GM12878 (cell line): ENCODE measurements around the gene OSBPL10. TPM values are rescaled to one million over a fixed set of nuclear protein-coding genes. Genes with fewer than 3 reads are reported as not detected.

Source experiments
- ATAC-seq: fragments of 200-7000 bp; cut with Tn5 transposase; 3 replicates; pipeline ENCODE4 v1.9.1; 2020; ENCODE audit warnings: mild to moderate bottlenecking, moderate library complexity
- BruUV-seq: library from RNA; stranded (reverse); fragments of 400-500 nt; replicated peaks from 2 replicates; lab custom pipeline; 2021; lab: Mats Ljungman, UMichigan
- CTCF ChIA-PET: fragments of 300-600 bp; sonication (Branson Sonifier 250); formaldehyde crosslinking; extraction: SDS; loops from one replicate; lab custom pipeline; 2021; ENCODE audit warnings: inconsistent platforms; lab: Yijun Ruan, JAX
- POLR2A ChIA-PET: fragments of 350-600 bp; formaldehyde crosslinking; extraction: SDS; loops from one replicate; lab custom pipeline; 2021; ENCODE audit warnings: inconsistent platforms; lab: Charles Lee
- RAD21 ChIA-PET: fragments of 300-600 bp; sonication (Branson Sonifier 250); formaldehyde crosslinking; loops from one replicate; lab custom pipeline; 2023; ENCODE audit warnings: antibody characterized with exemption; ENCODE audit not compliant: unreplicated experiment; lab: Charles Lee
- SMC1A ChIA-PET: fragments of 300-600 bp; sonication (Branson Sonifier 250); formaldehyde crosslinking; loops from one replicate; lab custom pipeline; 2023; ENCODE audit not compliant: unreplicated experiment, uncharacterized antibody; lab: Charles Lee
- DNase-seq: peaks from one replicate; pipeline ENCODE4 v3.0.0-alpha.2; 2011; ENCODE audit warnings: low read depth, low spot score
- FAIRE-seq: peaks from 3 replicates; lab custom pipeline; 2011; peaks lifted over from hg19 to GRCh38; lab: Jason Lieb, UNC
- H2AFZ ChIP-seq: 2 replicates; pipeline ENCODE4 v1.6.0; 2011; ENCODE audit warnings: low read depth, low read length, control low read depth; ENCODE audit not compliant: control insufficient read depth
- H3K27ac ChIP-seq: 2 replicates; pipeline ENCODE4 v1.5.1; 2011; ENCODE audit warnings: control low read depth; ENCODE audit not compliant: control insufficient read depth, insufficient read depth
- H3K27me3 ChIP-seq, 2 experiments: replicated peaks in 1 of 2; 2 replicates each; pipeline versions ENCODE4 v1.6.0 to v1.6.1; 2011; ENCODE audit warnings: low read length in 1 of 2; ENCODE audit not compliant: control insufficient read depth in 2 of 2, insufficient read depth in 2 of 2
- H3K36me3 ChIP-seq, 2 experiments: 2 replicates each; pipeline ENCODE4 v1.5.1; 2011; ENCODE audit warnings: low read length in 1 of 2; ENCODE audit not compliant: control insufficient read depth in 2 of 2, insufficient read depth in 2 of 2
- H3K4me1 ChIP-seq: 2 replicates; pipeline ENCODE4 v1.6.1; 2011; ENCODE audit warnings: mild to moderate bottlenecking, low read length, moderate library complexity, mixed read lengths; ENCODE audit not compliant: control insufficient read depth, insufficient read depth
- H3K4me2 ChIP-seq: 2 replicates; pipeline ENCODE4 v1.6.0; 2011; ENCODE audit warnings: control low read depth; ENCODE audit not compliant: control insufficient read depth, insufficient read depth
- H3K4me3 ChIP-seq: fragments of 200-600 bp; sonication (generic); 2 replicates; pipeline ENCODE4 v1.5.1; 2016
- H3K79me2 ChIP-seq: 2 replicates; pipeline ENCODE4 v1.6.0; 2011; ENCODE audit warnings: low read length; ENCODE audit not compliant: control insufficient read depth, insufficient read depth
- H3K9ac ChIP-seq: 2 replicates; pipeline ENCODE4 v1.8.0; 2011; ENCODE audit warnings: low read length, control low read depth, mixed read lengths; ENCODE audit not compliant: control insufficient read depth, insufficient read depth
- H3K9me3 ChIP-seq: replicated peaks from 3 replicates; pipeline ENCODE4 v1.5.1; 2011; ENCODE audit warnings: mild to moderate bottlenecking, low read length; ENCODE audit not compliant: control insufficient read depth, insufficient read depth
- H4K20me1 ChIP-seq: 2 replicates; pipeline ENCODE4 v1.6.0; 2011; ENCODE audit not compliant: control insufficient read depth, insufficient read depth
- BCL11A ChIP-seq: IDR thresholded peaks from 2 replicates; pipeline ENCODE4 v1.6.1; 2011; ENCODE audit warnings: low read depth, low read length
- BRCA1 ChIP-seq: IDR thresholded peaks from 2 replicates; pipeline ENCODE4 v1.6.1; 2011; ENCODE audit warnings: low read depth, low read length, improper control_type of control experiment
- EZH2 ChIP-seq: IDR thresholded peaks from 2 replicates; pipeline ENCODE4 v1.6.1; 2012; ENCODE audit warnings: low read depth, mild to moderate bottlenecking, control low read depth, inconsistent platforms, low read length, borderline replicate concordance; ENCODE audit not compliant: control insufficient read depth
- GABPA ChIP-seq: IDR thresholded peaks from 2 replicates; pipeline ENCODE4 v1.6.1; 2014; ENCODE audit warnings: antibody characterized with exemption, low read depth, mild to moderate bottlenecking, inconsistent platforms
- MLLT1 ChIP-seq: fragments of 450-650 bp; IDR thresholded peaks from 2 replicates; pipeline ENCODE4 v1.6.1; 2016; ENCODE audit warnings: mild to moderate bottlenecking
- NBN ChIP-seq: fragments of 450-650 bp; IDR thresholded peaks from 2 replicates; pipeline ENCODE4 v1.6.1; 2016
- POLR2AphosphoS5 ChIP-seq: IDR thresholded peaks from 2 replicates; pipeline ENCODE4 v1.6.1; 2011; ENCODE audit warnings: mild to moderate bottlenecking, low read length, inconsistent platforms
- RAD21 ChIP-seq: IDR thresholded peaks from 2 replicates; pipeline ENCODE4 v1.6.1; 2011; ENCODE audit warnings: mild to moderate bottlenecking, low read depth, low read length, moderate library complexity; ENCODE audit not compliant: insufficient read depth
- RELA ChIP-seq: fragments of 450-650 bp; IDR thresholded peaks from 2 replicates; pipeline ENCODE4 v1.8.0; 2014; ENCODE audit warnings: borderline replicate concordance; ENCODE audit not compliant: partially characterized antibody
- RELB ChIP-seq: fragments of 450-650 bp; IDR thresholded peaks from 2 replicates; pipeline ENCODE4 v1.6.1; 2017; ENCODE audit warnings: low read depth, mild to moderate bottlenecking, moderate library complexity
- ZSCAN29 ChIP-seq: fragments of 450-650 bp; IDR thresholded peaks from 2 replicates; pipeline ENCODE4 v1.6.1; 2017; ENCODE audit warnings: mild to moderate bottlenecking, moderate library complexity
- WGBS: methylation state at CpG from one replicate; pipeline ENCODE4 v1.1.6; 2016; ENCODE audit warnings: low lambda C conversion rate; ENCODE audit not compliant: insufficient replicate concordance, insufficient coverage; ENCODE audit errors: missing lambda C conversion rate; 5-methylcytosine and 5-hydroxymethylcytosine counted together
- in situ Hi-C: fragments of 300-500 bp; cut with MboI; formaldehyde crosslinking; loops from 9 replicates; pipeline ENCODE4 v1.14.3; 2018; ENCODE audit warnings: mixed read lengths
- intact Hi-C: fragments of 100-400 bp; cut with micrococcal nuclease; formaldehyde crosslinking; loops from one replicate; pipeline ENCODE4 v1.14.2; 2022; ENCODE audit not compliant: unreplicated experiment
- polyA plus RNA-seq, 11 experiments: library from polyadenylated mRNA; depleted of rRNA in 4 of 11; unstranded in 6 of 11; stranded (reverse) in 5 of 11; fragments of >200 nt; fragmentation: Nextera tagmentation in 4 of 11; fragmentation: Illumina TruSeq in 1 of 11; extraction: Ambion mirVana in 4 of 11; extraction: Trizol in 1 of 11; gene quantifications; 1 replicate in 1 of 11; 2 replicates in 10 of 11; pipeline versions ENCODE4 v1.2.1 to v1.2.3, GENCODE V29; 2011 to 2016; ENCODE audit warnings: inconsistent platforms in 2 of 11, missing spikeins in 2 of 11, low read depth in 1 of 11
- total RNA-seq, 4 experiments: library from RNA; depleted of rRNA in 3 of 4; stranded (reverse); fragments of >200 nt in 3 of 4; fragmentation: Illumina TruSeq in 1 of 4; extraction: Trizol in 1 of 4; gene quantifications; 2 replicates each; pipeline versions ENCODE4 v1.2.1 to v1.2.3, GENCODE V29; 2013 to 2021
- TF ChIP-seq, protein P1 (sequence below): IDR thresholded peaks from 2 replicates; pipeline ENCODE4 v1.6.1; 2012; ENCODE audit warnings: improper control_type of control experiment, low read depth, low read length; ENCODE audit not compliant: insufficient replicate concordance
- TF ChIP-seq, protein P2 (sequence below): IDR thresholded peaks from 2 replicates; pipeline ENCODE4 v1.6.1; 2012; ENCODE audit warnings: mild to moderate bottlenecking, low read depth, low read length

The OSBPL10 gene
- total and polyA plus RNA-seq, 10 of the 15 experiments (the other 5 are each of a cell fraction or from before 2014, with no cell fraction given), result 0.03 to 0.25 (median 0.09) TPM; not detected in 5

DNA sequence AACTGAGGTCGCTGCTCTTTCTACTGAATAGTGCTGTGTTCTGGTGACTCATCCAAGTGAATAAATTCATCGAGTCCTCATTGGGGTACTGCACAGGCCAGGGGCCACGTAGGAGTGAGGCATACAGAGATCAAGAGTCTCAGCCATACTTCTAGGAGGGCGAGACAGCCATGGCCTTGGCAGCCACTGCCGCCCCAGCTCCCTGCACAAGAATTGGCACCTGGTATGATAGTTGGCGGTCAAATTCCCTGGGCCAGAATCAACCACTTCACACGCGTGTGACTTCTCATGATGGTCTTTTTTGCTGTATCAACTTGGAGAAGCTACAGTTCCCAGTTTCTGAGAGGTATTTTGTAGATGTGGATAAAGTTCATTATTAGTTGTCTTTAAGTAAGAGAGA is 161.6 kb downstream of the OSBPL10 start:
- DNase-seq (no peak), FAIRE-seq (no peak), ATAC-seq (no peak)
- intact Hi-C loops (no loop called here), in situ Hi-C loops (no loop called here)
- H2AFZ ChIP-seq, result no peak overlapping the region
- no peaks in the 10 kb centered on the region for H3K79me2 ChIP-seq
- no peaks in the 10 kb centered on the region; a peak in 1 of 4 replicates for H3K27me3 ChIP-seq
- no peaks in the 10 kb centered on the region for H4K20me1 ChIP-seq
- SMC1A ChIA-PET, result no interaction called here
- H3K4me3 ChIP-seq, result no peak overlapping the region
- H3K9me3 ChIP-seq, result no peaks in the 10 kb centered on the region
- no peak overlapping the region for H3K9ac ChIP-seq
- RAD21 ChIA-PET, result no interaction called here
- no peaks in the 10 kb centered on the region for H3K4me1 ChIP-seq
- no peak overlapping the region for H3K4me2 ChIP-seq
- no TSS peak for BruUV-seq
- CTCF ChIA-PET, result no interaction called here
- no peak overlapping the region for H3K27ac ChIP-seq
- WGBS, result 51% methylated on average over 8 of the region's 8 CpGs
- POLR2A ChIA-PET, result no interaction called here
- H3K36me3 ChIP-seq, result no peaks in the 10 kb centered on the region
- TF ChIP-seq MLLT1 (no peak), POLR2AphosphoS5 (no peak), EZH2 (no peak), NBN (no peak), BRCA1 (no peak), GABPA (no peak), ZSCAN29 (no peak), RAD21 (no peak), RELA (no peak), RELB (no peak), BCL11A (no peak)
- TF ChIP-seq, protein P1, sequence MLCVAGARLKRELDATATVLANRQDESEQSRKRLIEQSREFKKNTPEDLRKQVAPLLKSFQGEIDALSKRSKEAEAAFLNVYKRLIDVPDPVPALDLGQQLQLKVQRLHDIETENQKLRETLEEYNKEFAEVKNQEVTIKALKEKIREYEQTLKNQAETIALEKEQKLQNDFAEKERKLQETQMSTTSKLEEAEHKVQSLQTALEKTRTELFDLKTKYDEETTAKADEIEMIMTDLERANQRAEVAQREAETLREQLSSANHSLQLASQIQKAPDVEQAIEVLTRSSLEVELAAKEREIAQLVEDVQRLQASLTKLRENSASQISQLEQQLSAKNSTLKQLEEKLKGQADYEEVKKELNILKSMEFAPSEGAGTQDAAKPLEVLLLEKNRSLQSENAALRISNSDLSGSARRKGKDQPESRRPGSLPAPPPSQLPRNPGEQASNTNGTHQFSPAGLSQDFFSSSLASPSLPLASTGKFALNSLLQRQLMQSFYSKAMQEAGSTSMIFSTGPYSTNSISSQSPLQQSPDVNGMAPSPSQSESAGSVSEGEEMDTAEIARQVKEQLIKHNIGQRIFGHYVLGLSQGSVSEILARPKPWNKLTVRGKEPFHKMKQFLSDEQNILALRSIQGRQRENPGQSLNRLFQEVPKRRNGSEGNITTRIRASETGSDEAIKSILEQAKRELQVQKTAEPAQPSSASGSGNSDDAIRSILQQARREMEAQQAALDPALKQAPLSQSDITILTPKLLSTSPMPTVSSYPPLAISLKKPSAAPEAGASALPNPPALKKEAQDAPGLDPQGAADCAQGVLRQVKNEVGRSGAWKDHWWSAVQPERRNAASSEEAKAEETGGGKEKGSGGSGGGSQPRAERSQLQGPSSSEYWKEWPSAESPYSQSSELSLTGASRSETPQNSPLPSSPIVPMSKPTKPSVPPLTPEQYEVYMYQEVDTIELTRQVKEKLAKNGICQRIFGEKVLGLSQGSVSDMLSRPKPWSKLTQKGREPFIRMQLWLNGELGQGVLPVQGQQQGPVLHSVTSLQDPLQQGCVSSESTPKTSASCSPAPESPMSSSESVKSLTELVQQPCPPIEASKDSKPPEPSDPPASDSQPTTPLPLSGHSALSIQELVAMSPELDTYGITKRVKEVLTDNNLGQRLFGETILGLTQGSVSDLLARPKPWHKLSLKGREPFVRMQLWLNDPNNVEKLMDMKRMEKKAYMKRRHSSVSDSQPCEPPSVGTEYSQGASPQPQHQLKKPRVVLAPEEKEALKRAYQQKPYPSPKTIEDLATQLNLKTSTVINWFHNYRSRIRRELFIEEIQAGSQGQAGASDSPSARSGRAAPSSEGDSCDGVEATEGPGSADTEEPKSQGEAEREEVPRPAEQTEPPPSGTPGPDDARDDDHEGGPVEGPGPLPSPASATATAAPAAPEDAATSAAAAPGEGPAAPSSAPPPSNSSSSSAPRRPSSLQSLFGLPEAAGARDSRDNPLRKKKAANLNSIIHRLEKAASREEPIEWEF, result no peak
- TF ChIP-seq, protein P2, sequence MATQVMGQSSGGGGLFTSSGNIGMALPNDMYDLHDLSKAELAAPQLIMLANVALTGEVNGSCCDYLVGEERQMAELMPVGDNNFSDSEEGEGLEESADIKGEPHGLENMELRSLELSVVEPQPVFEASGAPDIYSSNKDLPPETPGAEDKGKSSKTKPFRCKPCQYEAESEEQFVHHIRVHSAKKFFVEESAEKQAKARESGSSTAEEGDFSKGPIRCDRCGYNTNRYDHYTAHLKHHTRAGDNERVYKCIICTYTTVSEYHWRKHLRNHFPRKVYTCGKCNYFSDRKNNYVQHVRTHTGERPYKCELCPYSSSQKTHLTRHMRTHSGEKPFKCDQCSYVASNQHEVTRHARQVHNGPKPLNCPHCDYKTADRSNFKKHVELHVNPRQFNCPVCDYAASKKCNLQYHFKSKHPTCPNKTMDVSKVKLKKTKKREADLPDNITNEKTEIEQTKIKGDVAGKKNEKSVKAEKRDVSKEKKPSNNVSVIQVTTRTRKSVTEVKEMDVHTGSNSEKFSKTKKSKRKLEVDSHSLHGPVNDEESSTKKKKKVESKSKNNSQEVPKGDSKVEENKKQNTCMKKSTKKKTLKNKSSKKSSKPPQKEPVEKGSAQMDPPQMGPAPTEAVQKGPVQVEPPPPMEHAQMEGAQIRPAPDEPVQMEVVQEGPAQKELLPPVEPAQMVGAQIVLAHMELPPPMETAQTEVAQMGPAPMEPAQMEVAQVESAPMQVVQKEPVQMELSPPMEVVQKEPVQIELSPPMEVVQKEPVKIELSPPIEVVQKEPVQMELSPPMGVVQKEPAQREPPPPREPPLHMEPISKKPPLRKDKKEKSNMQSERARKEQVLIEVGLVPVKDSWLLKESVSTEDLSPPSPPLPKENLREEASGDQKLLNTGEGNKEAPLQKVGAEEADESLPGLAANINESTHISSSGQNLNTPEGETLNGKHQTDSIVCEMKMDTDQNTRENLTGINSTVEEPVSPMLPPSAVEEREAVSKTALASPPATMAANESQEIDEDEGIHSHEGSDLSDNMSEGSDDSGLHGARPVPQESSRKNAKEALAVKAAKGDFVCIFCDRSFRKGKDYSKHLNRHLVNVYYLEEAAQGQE, result no peak
